ENCODE measurements around the gene CALML5. TPM values are rescaled to one million over a fixed set of nuclear protein-coding genes. Genes with fewer than 3 reads are reported as not detected.
"Not testable (repeated sequence)": the region's sequence is repeated elsewhere in the genome, so short reads cannot be mapped to it uniquely, and the experiment has no call there.

Gene CALML5
- polyA plus RNA-seq, 1 donor, result 0.99 TPM

DNA sequence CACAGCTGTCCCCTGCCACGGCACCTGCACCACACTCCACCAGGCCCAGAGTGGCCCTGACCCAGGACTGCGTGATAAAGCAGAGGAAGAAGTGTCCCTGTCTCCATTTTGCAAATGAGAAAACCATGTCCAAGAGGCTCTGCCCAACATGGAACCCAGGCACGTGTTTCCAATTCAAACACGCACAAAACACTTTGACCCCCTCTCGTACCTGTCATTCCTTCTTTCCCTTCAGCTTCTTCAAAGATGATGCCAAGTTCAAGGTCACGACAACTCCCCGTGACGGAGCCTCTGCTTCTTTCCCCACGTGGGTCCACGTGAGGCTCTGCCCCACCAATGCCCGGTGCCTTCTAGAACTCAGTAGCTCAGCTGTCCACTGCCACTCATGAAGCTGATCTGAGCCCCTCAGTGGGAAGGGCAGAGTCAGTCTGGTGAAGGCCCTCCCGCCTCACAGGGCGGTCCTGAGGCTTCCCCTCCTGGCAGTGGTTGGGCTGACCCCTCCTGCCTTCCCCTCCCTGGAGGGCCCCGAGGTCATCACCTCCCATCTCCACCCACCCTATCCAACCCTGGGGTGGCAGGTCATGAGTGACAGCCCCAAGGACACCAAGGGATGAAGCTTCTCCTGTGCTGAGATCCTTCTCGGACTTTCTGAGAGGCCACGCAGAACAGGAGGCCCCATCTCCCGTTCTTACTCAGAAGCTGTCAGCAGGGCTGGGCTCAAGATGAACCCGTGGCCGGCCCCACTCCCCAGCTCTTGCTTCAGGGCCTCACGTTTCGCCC is 19.0 kb downstream of the CALML5 start:
- DNase-seq, result no peak

DNA sequence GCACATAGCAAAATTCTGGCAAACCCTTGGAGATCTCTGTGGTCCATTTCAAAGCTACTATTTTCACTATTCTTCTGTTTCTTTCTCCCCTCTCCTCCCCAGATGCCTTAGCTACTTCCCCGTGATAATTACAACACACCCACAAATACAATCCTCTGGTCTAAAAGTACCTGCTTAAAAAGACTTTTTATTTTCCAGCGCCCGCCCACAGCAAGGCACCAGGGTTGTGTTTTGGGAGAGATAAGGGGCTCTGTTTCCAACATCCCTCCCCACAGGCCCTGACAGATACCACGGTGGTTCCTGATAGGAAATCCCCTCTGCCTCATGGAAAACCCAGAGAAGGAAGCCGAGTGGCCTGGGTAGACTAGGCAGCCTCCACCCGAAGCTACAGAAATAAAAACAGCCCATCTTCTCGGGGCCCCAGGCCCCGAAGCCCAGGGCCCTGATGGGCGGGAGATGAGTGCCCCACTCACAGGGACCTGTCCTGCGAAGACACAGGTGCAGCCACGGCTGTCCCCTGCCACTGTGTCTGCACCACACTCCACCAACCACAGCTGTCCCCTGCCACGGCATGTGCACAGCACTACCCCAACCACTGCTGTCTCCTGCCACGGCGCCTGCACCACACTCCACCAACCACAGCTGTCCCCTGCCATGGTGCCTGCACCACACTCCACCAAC is 19.7 kb downstream of the CALML5 start:
- DNase-seq, result no peak

DNA sequence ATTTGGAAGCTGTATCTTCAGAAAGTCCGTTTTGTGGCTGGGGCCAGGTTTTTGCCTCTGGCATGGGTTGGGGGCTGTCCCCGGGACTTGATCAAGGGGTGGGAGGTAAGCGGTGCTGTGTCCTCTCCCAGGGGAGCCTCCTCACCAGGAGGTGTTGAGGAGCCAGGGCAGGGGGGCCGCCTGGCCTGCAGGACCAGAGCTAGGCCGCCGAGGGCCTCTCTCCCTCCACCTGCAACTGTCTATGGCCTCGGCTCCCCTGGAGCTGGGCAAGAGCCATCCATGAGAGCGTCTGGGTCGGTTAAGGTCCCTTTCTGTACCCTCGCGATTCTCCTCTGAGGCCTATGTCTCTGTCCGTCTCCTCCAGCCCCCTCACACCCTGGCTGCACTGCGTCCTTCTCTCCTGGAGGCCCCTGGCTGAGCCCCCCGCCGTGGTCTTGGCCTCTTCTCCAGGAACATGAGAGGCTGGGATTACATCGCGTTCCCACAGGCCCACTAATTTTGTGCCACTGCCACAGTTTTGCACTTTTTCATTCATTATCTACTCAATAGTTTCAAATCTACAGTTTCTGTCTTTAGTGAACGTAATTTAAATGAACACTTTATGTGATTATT is 20.6 kb downstream of the CALML5 start:
- no peak for DNase-seq

DNA sequence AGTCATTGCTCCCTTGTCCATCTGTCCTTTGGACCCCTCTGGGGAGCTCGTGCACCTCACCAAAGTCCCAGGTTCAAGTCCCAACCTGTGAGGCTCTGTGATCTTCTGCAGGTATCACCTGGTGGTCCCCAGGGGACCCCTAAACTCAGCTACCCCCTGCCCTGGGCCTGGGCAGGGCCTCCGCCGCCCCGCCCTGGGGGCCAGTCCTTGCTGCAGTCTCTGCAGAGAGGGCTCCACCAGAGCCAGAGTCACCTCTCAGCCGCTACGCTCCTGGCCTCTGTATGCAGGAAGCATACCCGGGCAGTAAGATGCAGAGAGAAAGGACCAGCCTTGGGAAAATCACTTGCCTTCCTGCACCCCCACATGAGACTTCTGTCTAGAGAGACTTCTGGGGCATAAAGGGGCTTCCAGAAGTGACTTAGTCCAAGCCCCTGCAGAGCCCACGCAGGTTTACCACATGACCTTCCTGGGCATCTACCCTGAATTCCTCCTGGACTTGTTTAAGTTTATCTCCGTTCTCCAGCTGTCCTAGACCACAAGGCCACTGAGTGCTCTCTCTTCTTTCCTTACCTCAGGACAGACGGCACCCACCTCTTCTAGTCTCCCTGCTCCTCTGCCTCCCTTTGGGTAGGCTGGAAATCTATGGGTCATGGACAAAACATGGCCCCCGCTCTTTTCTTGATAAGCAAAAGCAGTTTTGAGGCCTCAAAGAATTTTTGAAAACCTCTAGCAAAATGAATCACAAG is 21.2 kb downstream of the CALML5 start:
- no peak for DNase-seq

DNA sequence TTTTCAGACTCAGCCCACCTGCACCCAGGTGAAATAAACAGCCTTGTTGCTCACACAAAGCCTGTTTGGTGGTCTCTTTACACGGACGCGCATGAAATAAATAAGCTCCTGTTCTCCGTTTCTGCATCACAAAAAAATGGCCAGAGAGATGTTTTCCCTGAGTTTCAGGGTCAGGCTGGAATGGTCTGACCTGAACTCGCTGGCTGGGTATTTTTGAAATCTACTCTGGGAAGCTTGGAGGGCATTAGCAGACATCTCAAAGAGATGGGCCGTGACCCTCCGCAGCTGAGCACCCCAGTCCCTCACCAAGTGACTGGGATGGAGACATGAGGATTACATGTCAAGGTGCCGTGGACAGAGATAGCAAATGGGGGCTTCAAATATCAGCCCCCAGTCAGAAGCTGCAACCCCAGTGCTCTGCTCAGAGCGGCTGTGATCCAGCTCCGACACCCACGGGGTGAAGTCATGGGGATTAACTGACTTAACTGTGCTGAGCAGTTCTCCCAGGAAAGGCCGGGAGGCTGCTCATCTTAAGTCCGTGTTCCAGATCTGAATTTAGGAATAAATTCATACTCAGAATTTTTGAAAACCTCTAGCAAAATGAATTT is 22.3 kb downstream of the CALML5 start:
- no peak for DNase-seq

DNA sequence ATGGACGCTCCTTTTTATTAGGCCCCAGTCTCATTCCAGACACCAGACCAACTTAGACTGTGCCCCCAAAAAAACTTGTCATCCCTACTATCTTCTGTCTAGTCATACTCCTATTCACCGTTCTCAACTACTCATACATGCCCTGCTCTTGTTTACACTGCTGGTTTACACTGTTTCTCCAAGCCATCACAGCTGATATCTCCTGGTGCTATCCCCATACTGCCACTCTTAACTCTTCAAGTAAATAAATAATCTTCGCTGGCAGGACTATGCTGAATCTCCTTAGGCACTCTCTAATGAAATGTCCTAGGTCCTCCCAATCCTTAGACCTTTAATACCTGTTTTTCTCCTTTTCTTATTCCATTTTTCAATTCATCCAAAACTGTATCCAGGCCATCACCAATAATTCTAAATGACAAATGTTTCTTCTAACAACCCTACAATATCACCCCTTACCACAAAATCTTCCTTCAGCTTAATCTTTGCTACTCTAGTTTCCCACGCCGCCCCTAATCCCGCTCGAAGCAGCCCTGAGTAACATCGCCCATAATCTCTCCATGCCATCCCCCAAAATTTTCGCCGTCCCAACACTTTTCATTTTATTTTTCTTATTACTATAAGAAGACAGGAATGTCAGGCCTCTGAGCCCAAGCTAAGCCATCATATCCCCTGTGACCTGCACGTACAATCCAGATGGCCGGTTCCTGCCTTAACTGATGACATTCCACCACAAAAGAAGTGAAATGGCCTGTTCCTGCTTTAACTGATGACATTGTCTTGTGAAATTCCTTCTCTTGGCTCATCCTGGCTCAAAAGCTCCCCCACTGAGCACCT is 23.2 kb downstream of the CALML5 start:
- DNase-seq, result not testable (repeated sequence)

DNA sequence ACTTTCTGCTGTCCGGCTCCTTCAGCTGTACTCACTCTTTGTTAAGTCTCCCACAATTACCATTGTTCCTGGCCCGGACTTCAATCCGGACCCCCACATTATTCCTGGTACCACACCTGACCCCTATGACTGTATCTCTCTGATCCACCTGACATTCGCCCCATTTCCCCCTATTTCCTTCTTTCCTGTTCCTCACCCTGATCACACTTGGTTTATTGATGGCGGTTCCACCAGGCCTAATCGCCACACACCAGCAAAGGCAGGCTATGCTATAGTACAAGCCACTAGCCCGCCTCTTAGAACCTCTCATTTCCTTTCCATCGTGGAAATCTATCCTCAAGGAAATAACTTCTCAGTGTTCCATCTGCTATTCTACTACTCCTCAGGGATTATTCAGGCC is 24.3 kb downstream of the CALML5 start:
- DNase-seq, result not testable (repeated sequence)

DNA sequence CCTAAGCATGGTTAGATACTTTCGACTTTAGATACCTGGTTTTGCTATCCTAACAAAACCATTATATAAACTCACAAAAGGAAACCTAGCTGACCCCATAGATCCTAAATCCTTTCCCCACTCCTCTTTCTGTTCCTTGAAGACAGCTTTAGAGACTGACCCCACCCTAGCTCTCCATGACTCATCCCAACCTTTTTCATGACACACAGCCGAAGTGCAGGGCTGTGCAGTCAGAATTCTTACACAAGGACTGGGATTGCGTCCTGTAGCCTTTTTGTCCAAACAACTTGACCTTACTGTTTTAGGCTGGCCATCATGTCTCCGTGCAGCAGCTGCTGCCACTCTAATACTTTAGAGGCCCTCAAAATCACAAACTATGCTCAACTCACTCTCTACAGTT is 24.7 kb downstream of the CALML5 start:
- not testable (repeated sequence) for DNase-seq

DNA sequence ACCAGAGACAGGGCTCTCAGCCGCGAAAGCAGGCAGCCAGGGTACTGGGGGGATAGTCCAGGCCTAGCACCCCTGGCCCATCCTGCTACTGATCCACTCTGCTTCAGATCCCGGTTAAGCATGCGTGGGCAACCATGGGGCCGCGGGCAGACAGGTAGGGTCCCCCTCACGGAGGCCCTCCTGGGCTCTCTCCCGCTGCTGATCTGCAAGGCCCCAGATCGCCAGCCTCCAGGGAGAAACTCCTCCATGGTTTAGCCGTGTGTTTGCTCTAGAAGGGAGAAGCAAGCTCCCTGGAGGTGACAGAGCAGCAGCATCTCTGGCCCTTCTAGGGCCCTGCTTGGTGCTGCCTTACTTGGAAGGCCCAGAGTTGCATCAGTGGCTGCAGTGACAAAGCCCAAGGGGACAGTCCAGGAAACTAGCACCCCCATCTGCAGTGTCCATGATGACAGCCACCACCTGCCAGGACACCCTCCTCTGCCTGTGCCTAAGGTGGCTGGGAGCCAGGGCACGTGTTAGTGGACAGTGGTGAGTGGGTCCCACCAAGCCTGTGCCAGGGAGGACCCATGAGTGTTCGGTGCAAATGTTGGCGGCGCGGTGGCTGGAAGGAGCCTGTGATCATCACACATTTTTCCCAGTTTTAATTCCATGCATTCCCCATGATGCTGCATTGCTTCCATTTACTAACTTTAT is 29.2 kb downstream of the CALML5 start:
- no peak for DNase-seq

DNA sequence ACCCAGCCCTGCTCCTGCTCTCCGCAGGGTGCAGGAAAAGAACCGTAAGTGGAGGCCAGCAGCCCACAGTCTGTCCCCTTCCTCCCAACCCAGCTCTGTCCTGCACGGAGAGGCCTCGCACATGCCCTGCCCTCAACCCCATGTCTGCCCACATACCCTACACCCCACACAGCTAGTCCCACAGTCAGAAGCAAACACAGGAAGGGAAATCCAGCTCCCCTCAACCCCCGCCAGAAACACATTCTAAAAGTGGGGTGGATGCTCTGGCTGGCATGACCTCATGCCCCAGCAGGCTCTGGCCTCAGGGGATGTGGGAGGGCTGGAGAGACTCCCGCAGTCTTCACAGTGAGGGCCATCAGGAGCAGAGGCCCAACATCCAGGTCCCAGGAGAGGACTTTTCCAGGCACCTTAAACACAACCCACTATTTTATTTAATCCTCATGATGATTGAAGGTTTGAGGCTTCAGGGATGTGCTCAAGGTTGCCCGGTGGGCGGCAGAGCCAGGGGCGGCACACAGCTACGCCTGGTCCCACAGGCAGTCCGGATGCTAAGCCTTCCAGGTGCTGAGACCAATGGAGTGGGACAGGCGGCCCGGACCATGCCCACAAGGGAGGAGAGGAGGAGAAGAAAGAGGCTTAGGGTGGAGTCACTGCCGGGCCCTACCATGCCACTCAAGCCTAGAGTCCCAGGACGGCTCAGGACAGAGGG is 29.9 kb downstream of the CALML5 start:
- no peak for DNase-seq

DNA sequence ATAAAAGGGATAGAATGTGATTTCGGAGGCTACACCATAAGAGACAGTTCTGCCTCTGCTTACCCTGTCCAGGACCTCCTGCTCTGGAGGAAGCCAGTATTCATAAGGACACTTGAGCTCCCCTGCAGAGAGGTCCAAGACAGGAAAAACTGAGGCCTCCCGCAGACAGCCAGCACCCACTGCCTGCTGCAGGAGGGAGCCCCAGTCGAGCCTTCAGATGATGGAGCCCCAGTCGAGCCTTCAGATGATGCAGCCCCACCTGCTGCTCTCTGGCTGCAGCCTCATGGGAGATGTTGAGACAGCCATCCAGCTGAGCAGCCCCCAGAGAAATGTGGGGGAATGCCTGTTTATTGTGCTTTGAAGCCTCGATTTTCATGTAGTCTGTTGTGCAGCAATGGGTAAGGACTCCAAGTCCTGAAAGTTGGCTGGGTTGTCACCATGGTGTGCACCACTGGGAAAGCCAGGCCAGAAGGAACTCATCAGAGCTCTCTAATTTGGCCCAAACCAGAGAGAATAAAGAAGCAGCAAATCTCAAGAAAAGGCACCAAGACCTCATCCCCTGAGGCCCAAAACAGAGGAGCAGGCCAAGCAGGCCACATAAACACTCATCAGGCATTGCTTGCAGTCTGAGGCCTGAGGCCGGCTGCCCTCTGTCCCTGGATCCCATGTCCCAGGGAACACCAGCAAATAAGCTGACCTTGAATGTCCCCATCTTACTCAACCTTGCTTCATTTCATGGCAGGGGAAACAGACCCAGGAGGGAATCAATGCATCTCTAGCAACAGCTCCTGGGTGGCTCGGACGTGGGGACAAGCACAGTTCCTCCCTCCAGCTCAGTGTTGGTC is 30.9 kb downstream of the CALML5 start:
- DNase-seq, result no peak

DNA sequence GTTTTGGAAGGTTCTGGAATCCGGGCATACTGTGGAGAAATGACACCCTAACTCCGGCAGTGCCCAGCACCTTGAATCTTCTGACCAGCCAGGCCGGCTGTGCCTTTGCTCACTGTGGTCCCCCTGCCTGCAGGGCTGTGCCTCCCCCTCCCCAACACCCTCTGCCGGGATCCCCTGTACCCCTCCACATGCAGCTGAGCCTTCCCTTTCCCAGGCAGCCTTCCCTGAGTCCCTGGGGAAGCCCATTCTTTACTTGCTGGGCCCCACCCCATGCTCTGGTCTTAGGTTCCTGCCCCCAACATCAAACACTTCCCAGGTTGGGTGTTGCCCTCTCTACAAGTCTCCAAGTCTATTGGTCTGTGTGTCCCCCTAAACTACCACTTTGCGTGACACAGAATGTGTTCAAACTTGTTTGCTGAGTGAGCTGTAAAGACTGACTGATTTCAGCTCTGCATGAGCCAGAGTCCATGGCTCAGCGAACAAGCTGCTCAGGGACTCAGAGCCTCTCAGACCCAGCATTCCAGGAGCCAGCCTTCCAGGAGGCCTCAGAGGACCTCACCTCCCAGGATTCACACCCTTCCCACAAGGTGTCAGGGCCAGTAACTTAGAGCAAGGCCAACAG is 31.6 kb downstream of the CALML5 start:
- DNase-seq, result no peak

DNA sequence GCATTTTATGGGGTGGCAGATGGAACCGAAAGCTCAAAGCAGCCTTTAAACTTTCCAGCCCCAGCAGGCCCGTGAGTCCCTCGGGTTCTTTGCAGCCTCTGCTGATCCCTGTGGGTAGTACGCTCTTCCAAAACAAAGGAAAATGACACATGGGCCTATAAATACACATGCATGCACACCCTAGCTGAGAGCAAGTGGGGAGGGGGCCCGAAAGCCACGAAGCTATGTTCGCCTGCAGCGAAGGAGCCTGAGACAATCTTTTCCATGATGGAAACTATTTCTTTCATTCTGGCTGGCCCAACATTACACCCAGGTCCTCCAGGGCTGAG is 32.2 kb downstream of the CALML5 start:
- DNase-seq, result peak; percentile 72

DNA sequence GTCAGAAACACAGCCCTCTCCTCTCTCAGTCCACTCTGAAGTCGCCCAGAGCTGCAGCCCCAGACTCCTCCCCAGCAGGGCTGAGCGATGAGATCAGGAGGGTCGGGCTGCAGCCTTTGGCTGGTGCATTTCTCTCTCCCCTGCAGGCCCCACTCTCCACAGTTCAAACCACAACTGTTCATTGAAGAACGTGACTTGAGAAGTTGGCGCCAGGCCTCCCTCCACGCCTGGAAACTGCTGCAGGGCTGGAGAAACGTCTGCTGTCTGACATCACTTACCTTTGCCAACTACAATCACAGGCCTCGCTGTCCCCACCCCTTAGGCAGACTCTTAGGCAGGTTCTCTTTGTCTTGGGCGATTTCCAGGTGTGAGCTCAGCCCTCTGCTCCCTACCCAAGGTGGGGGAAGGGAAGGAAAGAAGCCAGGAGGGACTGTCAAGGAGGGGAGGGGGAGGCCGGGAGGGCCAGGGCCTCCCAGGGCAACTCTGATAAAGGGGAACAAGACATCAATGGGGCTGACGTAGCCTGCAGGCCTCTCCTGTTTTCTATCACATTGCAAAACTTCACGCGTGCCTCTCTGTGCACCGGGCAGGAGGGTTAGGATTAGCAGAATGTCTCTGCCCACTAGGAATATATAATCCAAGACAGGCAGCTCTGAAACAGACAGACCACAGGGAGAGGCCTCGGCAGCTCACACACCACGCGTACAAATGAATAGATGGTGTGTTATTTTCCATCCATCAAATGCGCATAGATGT is 32.7 kb downstream of the CALML5 start:
- peak; percentile 89 for DNase-seq

DNA sequence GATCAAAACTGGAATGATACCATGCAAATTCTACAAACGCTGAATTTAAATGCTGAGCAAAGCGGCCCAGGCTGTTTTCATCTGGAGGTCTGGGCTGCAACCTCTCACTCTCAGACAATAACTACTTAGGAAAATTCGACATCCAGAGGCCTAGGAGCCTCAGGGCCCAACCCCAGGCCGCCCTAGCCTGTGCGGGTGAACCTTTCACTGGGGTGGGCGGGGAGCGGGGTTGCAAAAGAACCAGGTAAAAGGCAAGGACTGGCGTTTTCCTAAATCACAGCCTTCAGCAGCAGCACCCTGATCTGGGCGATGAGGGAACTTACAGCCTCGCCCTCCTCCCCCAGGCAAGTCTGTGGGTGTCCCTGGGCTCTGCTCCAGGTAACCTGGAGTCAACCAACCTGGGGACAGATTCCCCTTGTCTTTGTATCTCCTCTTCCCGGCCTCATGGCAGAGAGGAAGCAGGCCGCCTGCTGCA is 33.4 kb downstream of the CALML5 start:
- no peak for DNase-seq

DNA sequence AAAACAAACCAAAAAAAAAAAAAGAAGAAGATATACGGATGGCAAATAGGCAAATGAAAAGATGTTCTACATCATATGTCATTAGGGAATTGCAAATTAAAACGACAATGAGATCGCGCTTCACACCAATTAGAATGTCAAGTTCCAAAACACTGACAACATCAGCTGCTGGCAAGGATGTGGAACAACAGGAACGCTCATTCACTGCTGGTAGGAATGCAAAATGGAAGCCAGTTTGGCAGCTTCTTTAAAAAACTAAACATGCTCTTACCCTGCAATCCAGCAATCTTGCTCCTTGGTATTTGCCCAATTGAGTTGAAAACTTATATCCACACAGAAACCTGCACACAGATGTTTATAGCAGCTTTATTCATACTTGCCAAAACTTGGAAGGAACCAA is 34.8 kb downstream of the CALML5 start:
- no peak for DNase-seq

DNA sequence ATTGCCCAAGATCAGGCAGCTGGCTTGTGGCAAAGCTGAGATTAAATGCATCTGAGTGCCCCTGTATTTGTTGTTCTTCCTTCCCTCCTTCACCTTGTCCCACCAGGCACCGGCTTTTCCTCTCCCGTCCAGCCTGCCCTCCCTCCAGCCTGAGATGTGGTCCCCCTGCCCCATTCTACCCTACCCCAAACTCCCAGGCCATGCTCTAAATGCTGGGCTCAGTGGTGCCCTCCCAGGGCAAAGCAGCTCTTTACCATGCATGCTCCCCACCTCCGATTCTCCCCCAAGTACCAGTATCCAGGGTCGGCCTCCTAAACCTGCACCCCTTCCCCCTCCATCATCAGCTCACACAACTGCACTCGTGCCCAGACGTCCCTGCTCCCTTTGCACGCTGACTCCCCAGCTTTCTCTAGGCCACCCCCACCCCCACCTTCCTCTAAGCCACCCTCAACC is 36.5 kb downstream of the CALML5 start:
- DNase-seq, result no peak

Measured in hindlimb muscle (tissue), 1 donor.